ENCODE results near the gene NDUFB8.

The NDUFB8 gene

DNA sequence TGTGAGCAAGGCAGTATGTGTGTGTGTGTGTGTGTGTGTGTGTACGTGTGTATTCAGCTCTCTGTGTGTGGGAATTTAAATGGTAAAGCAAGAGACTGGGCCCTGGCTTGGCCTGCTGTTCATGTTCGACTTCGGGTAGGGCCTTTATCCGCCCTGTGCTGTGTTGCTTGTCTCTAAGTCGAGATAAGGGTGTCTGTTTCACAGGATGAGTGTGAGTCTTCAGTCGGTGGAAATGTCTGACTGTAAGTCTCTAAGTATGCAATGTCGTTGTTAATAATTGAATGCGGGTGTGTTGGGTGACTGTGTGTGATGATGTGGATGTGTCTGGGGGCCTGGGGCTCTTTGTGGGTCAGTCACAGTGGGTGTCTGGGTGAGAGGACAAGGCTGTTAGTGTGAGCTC lies 40.8 kb upstream of the NDUFB8 start (continued):
- TF ChIP-seq ZNF416 (tag by site-specific recombination; IDR thresholded peaks at IDR 0.05) (no peak), ZNF785 (tag by site-specific recombination; IDR thresholded peaks at IDR 0.05) (no peak), ZSCAN16 (tag by site-specific recombination; IDR thresholded peaks at IDR 0.05) (no peak), ZNF664 (tag by site-specific recombination; IDR thresholded peaks at IDR 0.05) (no peak)

DNA sequence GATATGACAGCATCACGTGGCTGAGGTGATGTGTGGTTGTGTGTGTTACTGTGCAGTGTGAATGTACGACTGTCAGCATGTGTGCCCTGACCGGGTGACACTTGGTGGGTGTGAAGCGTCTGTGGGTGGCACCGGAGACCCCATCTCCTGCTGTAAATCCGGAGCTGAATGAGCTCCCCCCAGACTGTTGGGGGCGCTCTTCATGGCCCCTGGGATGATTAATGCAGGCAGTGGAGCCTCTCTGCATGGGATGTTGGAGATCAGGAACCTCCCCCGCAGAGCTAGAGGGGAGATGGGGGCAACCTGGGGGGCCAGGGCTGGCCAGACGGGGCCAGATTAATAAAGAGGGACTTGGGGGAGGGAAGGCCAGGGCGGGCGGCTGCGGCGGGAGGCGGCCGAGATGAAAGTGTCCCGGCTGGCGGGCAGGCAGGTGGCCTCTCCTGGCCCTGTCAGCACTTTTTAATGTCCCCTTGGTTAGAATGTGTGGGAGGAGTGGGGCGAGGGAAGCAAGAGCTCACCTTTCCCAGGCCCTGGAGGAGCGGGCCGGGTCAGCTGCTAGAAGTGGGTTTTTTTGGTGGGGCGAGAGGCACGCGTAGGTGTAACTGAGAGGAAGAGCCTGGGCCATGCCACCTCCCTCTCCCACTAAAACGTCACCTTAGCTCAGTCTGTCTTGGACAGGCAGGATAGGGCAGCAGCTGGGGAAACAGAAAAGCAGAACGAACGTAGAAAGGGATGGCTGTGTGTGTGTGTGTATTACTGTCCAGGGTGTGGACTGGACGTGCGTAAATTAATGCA lies 40.2 kb upstream of the NDUFB8 start:
- Histone ChIP-seq H3K36me3 (ENCODE audit: control insufficient read depth in 2 of 2, insufficient read depth in 1 of 2, low read length in 2 of 2) (no peaks in the 10 kb centered on the region), H3K4me1 (ENCODE audit: control insufficient read depth, insufficient read depth, low read length) (no peaks in the 10 kb centered on the region), H3K4me3 (ENCODE audit: low read depth, low read length) (peak overlapping the region; percentile 49), H3K27ac (ENCODE audit: extremely low read depth, low read depth, low read length) (no peak overlapping the region), H3K9me3 (ENCODE audit: control insufficient read depth, insufficient read depth, low read depth, low read length) (no peaks in the 10 kb centered on the region)
- ChIA-PET CTCF (interaction anchor here (0.6 to 3.7 kb wide), 29 partner anchors 9 to 534 kb away, joined by 3 to 38 read pairs (median 4); no protein-coding TSS in a partner anchor), POLR2A (interaction anchor here (0.6 to 1.2 kb wide), 2 partner anchors 28 to 34 kb away, joined by 4 to 6 read pairs; partner anchors contain the start of gene HIF1AN)
- TF ChIP-seq ZNF2 (tag by site-specific recombination; IDR thresholded peaks at IDR 0.05) (no peak), HOXA7 (CRISPR knock-in tag; IDR thresholded peaks at IDR 0.05; ENCODE audit: borderline replicate concordance) (no peak), MEIS1 (CRISPR knock-in tag; IDR thresholded peaks at IDR 0.05; ENCODE audit: borderline replicate concordance) (no peak), ZNF777 (tag by site-specific recombination; IDR thresholded peaks at IDR 0.05; ENCODE audit: borderline replicate concordance) (no peak), ZNF585B (tag by site-specific recombination; IDR thresholded peaks at IDR 0.05) (no peak), ZXDB (tag by site-specific recombination; IDR thresholded peaks at IDR 0.05) (0 out of 2 replicates have a peak, but pooled peaks have one; percentile 30), GLIS2 (tag by site-specific recombination; IDR thresholded peaks at IDR 0.05) (peak; percentile 80), ZNF335 (tag by site-specific recombination; conservative IDR thresholded peaks at IDR 0.05) (peak; percentile 78)
- TF ChIP-seq, protein P1, sequence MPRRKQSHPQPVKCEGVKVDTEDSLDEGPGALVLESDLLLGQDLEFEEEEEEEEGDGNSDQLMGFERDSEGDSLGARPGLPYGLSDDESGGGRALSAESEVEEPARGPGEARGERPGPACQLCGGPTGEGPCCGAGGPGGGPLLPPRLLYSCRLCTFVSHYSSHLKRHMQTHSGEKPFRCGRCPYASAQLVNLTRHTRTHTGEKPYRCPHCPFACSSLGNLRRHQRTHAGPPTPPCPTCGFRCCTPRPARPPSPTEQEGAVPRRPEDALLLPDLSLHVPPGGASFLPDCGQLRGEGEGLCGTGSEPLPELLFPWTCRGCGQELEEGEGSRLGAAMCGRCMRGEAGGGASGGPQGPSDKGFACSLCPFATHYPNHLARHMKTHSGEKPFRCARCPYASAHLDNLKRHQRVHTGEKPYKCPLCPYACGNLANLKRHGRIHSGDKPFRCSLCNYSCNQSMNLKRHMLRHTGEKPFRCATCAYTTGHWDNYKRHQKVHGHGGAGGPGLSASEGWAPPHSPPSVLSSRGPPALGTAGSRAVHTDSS (tag by site-specific recombination; IDR thresholded peaks at IDR 0.05) = no peak
- TF ChIP-seq, protein P2, sequence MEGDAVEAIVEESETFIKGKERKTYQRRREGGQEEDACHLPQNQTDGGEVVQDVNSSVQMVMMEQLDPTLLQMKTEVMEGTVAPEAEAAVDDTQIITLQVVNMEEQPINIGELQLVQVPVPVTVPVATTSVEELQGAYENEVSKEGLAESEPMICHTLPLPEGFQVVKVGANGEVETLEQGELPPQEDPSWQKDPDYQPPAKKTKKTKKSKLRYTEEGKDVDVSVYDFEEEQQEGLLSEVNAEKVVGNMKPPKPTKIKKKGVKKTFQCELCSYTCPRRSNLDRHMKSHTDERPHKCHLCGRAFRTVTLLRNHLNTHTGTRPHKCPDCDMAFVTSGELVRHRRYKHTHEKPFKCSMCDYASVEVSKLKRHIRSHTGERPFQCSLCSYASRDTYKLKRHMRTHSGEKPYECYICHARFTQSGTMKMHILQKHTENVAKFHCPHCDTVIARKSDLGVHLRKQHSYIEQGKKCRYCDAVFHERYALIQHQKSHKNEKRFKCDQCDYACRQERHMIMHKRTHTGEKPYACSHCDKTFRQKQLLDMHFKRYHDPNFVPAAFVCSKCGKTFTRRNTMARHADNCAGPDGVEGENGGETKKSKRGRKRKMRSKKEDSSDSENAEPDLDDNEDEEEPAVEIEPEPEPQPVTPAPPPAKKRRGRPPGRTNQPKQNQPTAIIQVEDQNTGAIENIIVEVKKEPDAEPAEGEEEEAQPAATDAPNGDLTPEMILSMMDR (tag by site-specific recombination; IDR thresholded peaks at IDR 0.05) = 0 out of 2 replicates have a peak, but pooled peaks have one; percentile 37
- TF ChIP-seq, protein P3, sequence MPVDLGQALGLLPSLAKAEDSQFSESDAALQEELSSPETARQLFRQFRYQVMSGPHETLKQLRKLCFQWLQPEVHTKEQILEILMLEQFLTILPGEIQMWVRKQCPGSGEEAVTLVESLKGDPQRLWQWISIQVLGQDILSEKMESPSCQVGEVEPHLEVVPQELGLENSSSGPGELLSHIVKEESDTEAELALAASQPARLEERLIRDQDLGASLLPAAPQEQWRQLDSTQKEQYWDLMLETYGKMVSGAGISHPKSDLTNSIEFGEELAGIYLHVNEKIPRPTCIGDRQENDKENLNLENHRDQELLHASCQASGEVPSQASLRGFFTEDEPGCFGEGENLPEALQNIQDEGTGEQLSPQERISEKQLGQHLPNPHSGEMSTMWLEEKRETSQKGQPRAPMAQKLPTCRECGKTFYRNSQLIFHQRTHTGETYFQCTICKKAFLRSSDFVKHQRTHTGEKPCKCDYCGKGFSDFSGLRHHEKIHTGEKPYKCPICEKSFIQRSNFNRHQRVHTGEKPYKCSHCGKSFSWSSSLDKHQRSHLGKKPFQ (tag by site-specific recombination; IDR thresholded peaks at IDR 0.05) = peak; percentile 86
- TF ChIP-seq, protein P4, sequence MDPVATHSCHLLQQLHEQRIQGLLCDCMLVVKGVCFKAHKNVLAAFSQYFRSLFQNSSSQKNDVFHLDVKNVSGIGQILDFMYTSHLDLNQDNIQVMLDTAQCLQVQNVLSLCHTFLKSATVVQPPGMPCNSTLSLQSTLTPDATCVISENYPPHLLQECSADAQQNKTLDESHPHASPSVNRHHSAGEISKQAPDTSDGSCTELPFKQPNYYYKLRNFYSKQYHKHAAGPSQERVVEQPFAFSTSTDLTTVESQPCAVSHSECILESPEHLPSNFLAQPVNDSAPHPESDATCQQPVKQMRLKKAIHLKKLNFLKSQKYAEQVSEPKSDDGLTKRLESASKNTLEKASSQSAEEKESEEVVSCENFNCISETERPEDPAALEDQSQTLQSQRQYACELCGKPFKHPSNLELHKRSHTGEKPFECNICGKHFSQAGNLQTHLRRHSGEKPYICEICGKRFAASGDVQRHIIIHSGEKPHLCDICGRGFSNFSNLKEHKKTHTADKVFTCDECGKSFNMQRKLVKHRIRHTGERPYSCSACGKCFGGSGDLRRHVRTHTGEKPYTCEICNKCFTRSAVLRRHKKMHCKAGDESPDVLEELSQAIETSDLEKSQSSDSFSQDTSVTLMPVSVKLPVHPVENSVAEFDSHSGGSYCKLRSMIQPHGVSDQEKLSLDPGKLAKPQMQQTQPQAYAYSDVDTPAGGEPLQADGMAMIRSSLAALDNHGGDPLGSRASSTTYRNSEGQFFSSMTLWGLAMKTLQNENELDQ (tag by site-specific recombination; IDR thresholded peaks at IDR 0.05; ENCODE audit: low read depth) = no peak
- TF ChIP-seq, protein P5, sequence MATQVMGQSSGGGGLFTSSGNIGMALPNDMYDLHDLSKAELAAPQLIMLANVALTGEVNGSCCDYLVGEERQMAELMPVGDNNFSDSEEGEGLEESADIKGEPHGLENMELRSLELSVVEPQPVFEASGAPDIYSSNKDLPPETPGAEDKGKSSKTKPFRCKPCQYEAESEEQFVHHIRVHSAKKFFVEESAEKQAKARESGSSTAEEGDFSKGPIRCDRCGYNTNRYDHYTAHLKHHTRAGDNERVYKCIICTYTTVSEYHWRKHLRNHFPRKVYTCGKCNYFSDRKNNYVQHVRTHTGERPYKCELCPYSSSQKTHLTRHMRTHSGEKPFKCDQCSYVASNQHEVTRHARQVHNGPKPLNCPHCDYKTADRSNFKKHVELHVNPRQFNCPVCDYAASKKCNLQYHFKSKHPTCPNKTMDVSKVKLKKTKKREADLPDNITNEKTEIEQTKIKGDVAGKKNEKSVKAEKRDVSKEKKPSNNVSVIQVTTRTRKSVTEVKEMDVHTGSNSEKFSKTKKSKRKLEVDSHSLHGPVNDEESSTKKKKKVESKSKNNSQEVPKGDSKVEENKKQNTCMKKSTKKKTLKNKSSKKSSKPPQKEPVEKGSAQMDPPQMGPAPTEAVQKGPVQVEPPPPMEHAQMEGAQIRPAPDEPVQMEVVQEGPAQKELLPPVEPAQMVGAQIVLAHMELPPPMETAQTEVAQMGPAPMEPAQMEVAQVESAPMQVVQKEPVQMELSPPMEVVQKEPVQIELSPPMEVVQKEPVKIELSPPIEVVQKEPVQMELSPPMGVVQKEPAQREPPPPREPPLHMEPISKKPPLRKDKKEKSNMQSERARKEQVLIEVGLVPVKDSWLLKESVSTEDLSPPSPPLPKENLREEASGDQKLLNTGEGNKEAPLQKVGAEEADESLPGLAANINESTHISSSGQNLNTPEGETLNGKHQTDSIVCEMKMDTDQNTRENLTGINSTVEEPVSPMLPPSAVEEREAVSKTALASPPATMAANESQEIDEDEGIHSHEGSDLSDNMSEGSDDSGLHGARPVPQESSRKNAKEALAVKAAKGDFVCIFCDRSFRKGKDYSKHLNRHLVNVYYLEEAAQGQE (tag by site-specific recombination; IDR thresholded peaks at IDR 0.05) = no peak
- TF ChIP-seq, protein P6, sequence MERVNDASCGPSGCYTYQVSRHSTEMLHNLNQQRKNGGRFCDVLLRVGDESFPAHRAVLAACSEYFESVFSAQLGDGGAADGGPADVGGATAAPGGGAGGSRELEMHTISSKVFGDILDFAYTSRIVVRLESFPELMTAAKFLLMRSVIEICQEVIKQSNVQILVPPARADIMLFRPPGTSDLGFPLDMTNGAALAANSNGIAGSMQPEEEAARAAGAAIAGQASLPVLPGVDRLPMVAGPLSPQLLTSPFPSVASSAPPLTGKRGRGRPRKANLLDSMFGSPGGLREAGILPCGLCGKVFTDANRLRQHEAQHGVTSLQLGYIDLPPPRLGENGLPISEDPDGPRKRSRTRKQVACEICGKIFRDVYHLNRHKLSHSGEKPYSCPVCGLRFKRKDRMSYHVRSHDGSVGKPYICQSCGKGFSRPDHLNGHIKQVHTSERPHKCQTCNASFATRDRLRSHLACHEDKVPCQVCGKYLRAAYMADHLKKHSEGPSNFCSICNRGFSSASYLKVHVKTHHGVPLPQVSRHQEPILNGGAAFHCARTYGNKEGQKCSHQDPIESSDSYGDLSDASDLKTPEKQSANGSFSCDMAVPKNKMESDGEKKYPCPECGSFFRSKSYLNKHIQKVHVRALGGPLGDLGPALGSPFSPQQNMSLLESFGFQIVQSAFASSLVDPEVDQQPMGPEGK (tag by site-specific recombination; IDR thresholded peaks at IDR 0.05) = peak; percentile 45
- TF ChIP-seq, protein P7, sequence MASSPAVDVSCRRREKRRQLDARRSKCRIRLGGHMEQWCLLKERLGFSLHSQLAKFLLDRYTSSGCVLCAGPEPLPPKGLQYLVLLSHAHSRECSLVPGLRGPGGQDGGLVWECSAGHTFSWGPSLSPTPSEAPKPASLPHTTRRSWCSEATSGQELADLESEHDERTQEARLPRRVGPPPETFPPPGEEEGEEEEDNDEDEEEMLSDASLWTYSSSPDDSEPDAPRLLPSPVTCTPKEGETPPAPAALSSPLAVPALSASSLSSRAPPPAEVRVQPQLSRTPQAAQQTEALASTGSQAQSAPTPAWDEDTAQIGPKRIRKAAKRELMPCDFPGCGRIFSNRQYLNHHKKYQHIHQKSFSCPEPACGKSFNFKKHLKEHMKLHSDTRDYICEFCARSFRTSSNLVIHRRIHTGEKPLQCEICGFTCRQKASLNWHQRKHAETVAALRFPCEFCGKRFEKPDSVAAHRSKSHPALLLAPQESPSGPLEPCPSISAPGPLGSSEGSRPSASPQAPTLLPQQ (tag by site-specific recombination; IDR thresholded peaks at IDR 0.05) = 0 out of 2 replicates have a peak, but pooled peaks have one; percentile 28
